ENCODE results near the gene ACAD8.
"Not testable (repeated sequence)": the region's sequence is repeated elsewhere in the genome, so short reads cannot be mapped to it uniquely, and the experiment has no call there.

Gene ACAD8

GRCh38 chr11:134240592-134240991 lies 12.8 kb upstream of the ACAD8 start:
- no peak for DNase-seq

- DNase-seq = no peak
Measured at GRCh38 chr11:134242376-134242775, 11.0 kb upstream of the ACAD8 start.

- DNase-seq = no peak
Measured at GRCh38 chr11:134243913-134244312, 9.5 kb upstream of the ACAD8 start.

- DNase-seq = peak; percentile 66
Measured at GRCh38 chr11:134244593-134244992, 8.8 kb upstream of the ACAD8 start.

GRCh38 chr11:134245434-134245833 lies 7.9 kb upstream of the ACAD8 start:
- DNase-seq = no peak

- no peak for DNase-seq
Measured at GRCh38 chr11:134246100-134246499, 7.3 kb upstream of the ACAD8 start.

GRCh38 chr11:134246678-134247077 lies 6.7 kb upstream of the ACAD8 start:
- no peak for DNase-seq

- no peak for DNase-seq
Measured at GRCh38 chr11:134248910-134249480, 4.4 kb upstream of the ACAD8 start.

GRCh38 chr11:134250246-134250645 lies 3.1 kb upstream of the ACAD8 start:
- no peak for DNase-seq

GRCh38 chr11:134250675-134251074 lies 2.7 kb upstream of the ACAD8 start:
- peak; percentile 48 for DNase-seq

GRCh38 chr11:134252346-134253187 lies 801 bp upstream of the ACAD8 start:
- DNase-seq = peak; percentile 64

GRCh38 chr11:134254433-134255183 lies 1.2 kb downstream of the ACAD8 start:
- DNase-seq = no peak

- DNase-seq = not testable (repeated sequence)
Measured at GRCh38 chr11:134255184-134255561, 1.8 kb downstream of the ACAD8 start.

GRCh38 chr11:134257101-134257500 lies 3.7 kb downstream of the ACAD8 start:
- no peak for DNase-seq

- DNase-seq = no peak
Measured at GRCh38 chr11:134258577-134258976, 5.2 kb downstream of the ACAD8 start.

GRCh38 chr11:134260503-134260902 lies 7.1 kb downstream of the ACAD8 start:
- DNase-seq = peak; percentile 57

- no peak for DNase-seq
Measured at GRCh38 chr11:134260983-134261382, 7.6 kb downstream of the ACAD8 start.

GRCh38 chr11:134261626-134262488 lies 8.5 kb downstream of the ACAD8 start:
- DNase-seq = peak; percentile 76

- no peak for DNase-seq
Measured at GRCh38 chr11:134264966-134265764, 11.8 kb downstream of the ACAD8 start.

- DNase-seq = no peak
Measured at GRCh38 chr11:134266440-134266839, 13.1 kb downstream of the ACAD8 start.

- no peak for DNase-seq
Measured at GRCh38 chr11:134266841-134267251, 13.5 kb downstream of the ACAD8 start.

GRCh38 chr11:134267461-134267860 lies 14.1 kb downstream of the ACAD8 start:
- no peak for DNase-seq
